Embryonic facial prominence (tissue), 1 donor: ENCODE measurements around the gene ADAMTS12.
"Not testable (repeated sequence)": the region's sequence is repeated elsewhere in the genome, so short reads cannot be mapped to it uniquely, and the experiment has no call there.

Experiments
- DNase-seq: peaks from one replicate; pipeline ENCODE4 v3.0.0-alpha.2; 2016; ENCODE audit errors: extremely low spot score

Gene ADAMTS12, protein sequence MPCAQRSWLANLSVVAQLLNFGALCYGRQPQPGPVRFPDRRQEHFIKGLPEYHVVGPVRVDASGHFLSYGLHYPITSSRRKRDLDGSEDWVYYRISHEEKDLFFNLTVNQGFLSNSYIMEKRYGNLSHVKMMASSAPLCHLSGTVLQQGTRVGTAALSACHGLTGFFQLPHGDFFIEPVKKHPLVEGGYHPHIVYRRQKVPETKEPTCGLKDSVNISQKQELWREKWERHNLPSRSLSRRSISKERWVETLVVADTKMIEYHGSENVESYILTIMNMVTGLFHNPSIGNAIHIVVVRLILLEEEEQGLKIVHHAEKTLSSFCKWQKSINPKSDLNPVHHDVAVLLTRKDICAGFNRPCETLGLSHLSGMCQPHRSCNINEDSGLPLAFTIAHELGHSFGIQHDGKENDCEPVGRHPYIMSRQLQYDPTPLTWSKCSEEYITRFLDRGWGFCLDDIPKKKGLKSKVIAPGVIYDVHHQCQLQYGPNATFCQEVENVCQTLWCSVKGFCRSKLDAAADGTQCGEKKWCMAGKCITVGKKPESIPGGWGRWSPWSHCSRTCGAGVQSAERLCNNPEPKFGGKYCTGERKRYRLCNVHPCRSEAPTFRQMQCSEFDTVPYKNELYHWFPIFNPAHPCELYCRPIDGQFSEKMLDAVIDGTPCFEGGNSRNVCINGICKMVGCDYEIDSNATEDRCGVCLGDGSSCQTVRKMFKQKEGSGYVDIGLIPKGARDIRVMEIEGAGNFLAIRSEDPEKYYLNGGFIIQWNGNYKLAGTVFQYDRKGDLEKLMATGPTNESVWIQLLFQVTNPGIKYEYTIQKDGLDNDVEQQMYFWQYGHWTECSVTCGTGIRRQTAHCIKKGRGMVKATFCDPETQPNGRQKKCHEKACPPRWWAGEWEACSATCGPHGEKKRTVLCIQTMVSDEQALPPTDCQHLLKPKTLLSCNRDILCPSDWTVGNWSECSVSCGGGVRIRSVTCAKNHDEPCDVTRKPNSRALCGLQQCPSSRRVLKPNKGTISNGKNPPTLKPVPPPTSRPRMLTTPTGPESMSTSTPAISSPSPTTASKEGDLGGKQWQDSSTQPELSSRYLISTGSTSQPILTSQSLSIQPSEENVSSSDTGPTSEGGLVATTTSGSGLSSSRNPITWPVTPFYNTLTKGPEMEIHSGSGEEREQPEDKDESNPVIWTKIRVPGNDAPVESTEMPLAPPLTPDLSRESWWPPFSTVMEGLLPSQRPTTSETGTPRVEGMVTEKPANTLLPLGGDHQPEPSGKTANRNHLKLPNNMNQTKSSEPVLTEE (N-terminal part only)

DNA sequence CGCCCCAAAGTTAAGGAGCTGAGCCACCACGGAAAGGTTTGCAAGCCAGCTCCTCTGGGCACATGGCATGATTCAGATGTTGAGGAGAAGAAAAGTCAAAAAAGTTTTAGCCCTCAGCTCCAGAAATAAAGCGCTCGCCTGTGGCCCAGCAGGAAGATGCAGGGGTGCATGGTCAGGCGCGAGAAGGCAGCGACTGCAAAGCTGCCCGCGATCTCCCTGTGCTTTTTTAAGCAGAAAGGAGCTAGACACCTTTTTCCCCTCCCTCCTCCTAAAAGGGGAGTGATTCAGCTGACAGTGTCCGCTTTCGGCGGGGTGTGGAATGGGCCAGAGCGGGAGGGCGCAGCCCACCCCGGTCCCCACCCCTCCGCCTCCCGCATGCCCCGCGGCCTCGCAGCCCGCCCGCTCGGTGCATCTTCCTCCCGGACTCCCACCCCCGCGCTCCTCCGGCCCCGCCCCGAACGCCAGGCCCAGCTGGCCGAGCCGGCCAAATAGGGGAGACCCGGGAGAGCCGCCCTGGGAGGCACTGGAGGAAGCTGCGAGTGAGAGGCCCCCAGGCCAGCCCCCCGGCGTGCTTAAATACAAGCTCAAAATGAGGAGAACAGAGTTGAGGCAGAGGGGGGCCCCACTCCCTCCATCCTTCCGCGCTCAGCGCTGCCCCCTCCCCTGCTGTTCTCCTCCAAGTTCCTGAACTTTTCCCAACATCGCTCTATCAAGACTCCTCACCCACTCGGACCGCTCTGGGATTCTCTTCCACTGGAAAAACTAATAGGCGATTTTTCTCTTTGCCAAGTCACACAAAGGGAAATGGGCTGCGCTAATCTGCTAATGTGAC is at the start of gene ADAMTS12:
Gene ADAMTS12, minus strand, starts transcription at position 203 of the 832 bp plus-strand sequence. Its CDS starts 134 bp downstream, at position 69.
- peak; percentile 18 for DNase-seq

DNA sequence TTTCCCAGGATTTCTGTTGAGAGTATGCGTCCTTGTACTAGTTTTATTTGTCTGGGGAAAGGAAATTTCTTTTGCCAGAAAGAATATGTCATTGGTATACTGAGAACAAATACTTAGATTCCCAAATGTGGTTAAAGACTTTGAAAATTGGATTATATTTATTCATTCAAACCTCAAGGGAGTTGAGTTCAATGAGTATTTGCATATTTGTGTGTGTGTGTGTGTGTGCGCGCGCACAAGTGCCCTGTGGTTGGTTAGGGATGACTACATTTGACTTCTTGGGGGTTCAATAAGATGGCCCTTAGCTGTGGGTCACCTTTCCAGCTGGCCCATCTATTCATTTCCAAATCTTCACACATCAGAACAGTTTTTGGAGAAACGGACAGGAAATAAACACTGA is 49.3 kb upstream of the ADAMTS12 start:
- no peak for DNase-seq

DNA sequence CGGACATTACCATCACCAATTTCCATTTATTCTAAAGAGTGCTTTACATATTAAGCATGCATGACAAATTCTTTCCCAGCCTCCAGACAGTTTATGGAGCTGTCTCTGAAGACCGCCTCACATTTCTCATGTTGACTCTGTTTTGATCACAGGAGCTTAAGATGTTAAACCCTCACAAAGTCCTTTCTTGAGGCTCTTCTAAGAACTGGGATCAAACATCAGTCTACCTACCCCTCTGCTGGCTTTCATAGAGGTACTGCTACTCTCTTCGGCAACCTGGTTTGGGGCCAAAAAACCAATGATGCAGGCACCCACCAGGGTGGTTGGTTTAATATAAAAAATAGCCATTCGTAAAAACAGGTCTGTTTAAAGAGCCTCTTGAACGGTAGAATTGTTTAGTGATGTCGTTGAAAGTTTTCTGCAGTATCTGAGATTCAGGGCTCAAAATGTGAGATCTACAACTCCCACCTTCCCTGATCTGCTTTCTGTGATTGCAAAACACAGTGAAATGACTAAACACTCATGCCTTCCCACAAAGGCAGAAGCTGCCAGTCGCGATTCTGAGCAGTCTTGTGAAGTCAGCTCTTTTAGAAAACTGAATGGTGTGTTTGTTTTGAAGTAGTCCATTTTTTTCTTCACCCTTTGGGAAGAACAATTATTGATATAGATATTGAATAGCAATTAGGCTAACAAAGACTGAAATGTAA is 47.9 kb upstream of the ADAMTS12 start:
- no peak for DNase-seq

DNA sequence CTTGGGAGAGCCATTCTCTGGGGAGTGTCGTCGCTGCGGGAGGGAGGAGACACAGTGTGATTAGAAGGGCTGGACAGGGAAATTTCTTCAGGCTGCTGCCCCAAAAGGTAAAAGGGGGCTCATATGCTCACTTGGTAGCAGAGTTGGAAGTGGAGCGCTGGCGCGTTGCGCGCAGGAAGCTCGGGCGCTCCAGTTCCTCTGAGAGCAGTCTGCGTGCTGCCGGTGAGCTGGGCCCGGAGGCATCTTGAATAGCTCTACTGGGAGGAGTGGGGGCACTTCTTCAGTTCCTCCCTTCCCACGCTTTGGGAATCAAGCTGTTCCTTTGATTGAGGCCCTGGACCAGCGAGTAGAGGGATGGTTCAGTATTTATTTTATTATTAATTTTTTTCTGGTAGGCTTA is 47.1 kb upstream of the ADAMTS12 start:
- no peak for DNase-seq

DNA sequence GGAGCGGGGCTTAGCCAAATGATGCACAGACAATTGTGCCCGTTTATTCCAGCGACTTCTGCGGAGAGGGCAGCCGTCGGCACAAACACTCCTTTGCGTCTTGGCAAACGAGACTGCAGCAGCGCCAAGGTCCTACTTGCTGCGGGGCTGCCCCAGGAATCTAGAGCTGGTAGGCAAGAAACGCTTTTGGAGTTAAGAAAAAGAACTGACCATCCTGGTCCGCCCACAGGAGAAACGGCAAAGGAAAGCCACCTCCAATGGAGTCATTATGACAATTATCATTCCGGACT is 46.7 kb upstream of the ADAMTS12 start:
- no peak for DNase-seq

DNA sequence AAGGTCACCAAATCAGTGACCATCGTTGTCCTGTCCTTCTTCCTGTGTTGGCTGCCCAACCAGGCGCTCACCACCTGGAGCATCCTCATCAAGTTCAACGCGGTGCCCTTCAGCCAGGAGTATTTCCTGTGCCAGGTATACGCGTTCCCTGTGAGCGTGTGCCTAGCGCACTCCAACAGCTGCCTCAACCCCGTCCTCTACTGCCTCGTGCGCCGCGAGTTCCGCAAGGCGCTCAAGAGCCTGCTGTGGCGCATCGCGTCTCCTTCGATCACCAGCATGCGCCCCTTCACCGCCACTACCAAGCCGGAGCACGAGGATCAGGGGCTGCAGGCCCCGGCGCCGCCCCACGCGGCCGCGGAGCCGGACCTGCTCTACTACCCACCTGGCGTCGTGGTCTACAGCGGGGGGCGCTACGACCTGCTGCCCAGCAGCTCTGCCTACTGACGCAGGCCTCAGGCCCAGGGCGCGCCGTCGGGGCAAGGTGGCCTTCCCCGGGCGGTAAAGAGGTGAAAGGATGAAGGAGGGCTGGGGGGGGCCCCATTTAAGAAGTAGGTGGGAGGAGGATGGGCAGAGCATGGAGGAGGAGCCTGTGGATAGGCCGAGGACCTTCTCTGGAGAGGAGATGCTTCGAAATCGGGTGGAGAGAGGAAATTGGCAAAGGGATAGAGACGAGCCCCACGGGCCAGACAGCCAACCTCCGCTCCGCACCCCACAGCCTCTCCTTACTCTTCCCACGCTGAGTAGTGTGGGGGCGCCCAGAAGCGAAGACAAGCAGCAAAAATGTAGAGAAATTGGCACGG is 46.1 kb upstream of the ADAMTS12 start:
- DNase-seq, result no peak

DNA sequence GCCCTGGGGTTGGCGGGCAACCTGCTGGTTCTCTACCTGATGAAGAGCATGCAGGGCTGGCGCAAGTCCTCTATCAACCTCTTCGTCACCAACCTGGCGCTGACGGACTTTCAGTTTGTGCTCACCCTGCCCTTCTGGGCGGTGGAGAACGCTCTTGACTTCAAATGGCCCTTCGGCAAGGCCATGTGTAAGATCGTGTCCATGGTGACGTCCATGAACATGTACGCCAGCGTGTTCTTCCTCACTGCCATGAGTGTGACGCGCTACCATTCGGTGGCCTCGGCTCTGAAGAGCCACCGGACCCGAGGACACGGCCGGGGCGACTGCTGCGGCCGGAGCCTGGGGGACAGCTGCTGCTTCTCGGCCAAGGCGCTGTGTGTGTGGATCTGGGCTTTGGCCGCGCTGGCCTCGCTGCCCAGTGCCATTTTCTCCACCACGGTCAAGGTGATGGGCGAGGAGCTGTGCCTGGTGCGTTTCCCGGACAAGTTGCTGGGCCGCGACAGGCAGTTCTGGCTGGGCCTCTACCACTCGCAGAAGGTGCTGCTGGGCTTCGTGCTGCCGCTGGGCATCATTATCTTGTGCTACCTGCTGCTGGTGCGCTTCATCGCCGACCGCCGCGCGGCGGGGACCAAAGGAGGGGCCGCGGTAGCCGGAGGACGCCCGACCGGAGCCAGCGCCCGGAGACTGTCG is 45.4 kb upstream of the ADAMTS12 start:
- no peak for DNase-seq

DNA sequence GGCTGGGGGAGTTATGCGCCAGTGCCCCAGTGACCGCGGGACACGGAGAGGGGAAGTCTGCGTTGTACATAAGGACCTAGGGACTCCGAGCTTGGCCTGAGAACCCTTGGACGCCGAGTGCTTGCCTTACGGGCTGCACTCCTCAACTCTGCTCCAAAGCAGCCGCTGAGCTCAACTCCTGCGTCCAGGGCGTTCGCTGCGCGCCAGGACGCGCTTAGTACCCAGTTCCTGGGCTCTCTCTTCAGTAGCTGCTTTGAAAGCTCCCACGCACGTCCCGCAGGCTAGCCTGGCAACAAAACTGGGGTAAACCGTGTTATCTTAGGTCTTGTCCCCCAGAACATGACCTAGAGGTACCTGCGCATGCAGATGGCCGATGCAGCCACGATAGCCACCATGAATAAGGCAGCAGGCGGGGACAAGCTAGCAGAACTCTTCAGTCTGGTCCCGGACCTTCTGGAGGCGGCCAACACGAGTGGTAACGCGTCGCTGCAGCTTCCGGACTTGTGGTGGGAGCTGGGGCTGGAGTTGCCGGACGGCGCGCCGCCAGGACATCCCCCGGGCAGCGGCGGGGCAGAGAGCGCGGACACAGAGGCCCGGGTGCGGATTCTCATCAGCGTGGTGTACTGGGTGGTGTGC is 44.7 kb upstream of the ADAMTS12 start, which contains the start of gene RXFP3:
Gene RXFP3, plus strand, starts transcription at position 6 of the 636 bp plus-strand sequence. Its CDS starts 355 bp downstream, at position 361.
- no peak for DNase-seq

DNA sequence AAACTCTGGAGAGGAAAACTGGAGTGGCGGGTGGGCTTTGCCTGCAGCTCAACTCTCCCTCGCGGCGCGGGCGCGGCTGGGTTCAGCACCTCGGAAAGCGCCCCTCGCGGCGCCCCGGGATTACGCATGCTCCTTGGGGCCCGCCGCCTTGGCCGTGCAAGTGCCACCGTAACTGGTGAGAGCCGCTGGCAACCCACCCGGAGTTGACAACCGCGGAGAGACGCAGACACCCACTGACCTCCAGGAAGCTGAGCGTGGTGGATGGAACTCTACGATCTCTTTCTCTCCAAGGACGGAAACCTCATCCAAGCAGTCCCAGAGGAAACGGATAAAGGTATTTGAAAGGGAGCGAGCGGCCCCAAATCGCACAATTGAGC is 44.2 kb upstream of the ADAMTS12 start:
- DNase-seq, result peak; percentile 12

DNA sequence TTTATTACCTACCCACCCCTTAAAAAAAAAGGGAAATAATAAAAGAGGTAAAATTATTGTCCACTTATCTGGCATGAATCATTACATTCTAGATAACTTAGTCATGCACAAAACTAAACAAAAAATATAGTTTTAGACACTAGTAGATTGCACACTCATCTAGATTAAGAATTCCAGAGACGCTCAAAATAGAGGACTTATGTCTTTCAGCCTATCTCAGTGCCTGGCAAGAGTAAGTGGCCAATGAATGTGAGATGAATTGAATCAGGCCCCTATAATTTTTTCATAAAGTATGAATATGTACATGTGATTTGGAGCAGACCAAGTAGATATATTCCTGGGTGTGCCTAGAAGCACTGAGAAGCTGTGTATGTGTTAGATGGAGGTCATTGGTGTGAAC is 42.4 kb upstream of the ADAMTS12 start:
- DNase-seq, result no peak

DNA sequence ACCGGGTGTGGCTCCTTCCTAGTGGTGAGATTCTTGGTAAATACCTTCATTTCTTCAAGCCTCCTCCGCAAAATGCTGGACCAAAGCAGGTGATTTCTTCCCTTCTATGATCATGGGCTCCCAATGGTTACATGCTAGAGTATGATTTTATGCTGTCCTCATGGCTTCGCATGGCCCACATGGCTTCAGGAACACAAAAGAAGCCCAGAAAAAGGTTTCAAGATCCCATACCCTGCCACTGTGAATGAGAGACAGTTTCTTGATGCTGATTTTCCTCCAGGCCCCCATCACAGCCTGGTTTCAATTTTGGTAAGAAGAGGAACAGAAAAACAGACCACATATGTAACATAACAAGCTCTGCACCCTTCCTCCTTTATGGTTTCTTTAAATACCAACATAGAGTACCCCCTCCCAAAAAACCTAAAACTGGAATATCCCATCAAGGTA is 42.0 kb upstream of the ADAMTS12 start:
- DNase-seq, result no peak

DNA sequence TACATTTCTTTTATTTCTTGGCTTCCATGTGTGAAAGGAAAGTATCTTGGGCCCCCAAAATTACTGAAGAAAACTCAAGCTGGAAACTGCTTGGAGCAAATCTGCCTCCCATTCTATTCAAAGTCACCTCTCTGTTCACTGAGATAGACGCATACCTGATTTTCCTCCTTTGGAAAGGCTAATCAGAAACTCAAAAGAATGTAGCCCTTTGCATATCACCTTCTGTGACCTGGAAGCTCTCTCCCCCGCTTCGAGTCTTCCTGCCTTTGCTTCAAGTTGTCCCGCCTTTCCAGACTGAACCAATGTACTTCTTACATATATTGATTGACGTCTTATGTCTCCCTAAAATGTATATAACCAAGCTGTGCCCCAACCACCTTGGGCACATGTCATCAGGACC is 39.3 kb upstream of the ADAMTS12 start:
- DNase-seq, result no peak

DNA sequence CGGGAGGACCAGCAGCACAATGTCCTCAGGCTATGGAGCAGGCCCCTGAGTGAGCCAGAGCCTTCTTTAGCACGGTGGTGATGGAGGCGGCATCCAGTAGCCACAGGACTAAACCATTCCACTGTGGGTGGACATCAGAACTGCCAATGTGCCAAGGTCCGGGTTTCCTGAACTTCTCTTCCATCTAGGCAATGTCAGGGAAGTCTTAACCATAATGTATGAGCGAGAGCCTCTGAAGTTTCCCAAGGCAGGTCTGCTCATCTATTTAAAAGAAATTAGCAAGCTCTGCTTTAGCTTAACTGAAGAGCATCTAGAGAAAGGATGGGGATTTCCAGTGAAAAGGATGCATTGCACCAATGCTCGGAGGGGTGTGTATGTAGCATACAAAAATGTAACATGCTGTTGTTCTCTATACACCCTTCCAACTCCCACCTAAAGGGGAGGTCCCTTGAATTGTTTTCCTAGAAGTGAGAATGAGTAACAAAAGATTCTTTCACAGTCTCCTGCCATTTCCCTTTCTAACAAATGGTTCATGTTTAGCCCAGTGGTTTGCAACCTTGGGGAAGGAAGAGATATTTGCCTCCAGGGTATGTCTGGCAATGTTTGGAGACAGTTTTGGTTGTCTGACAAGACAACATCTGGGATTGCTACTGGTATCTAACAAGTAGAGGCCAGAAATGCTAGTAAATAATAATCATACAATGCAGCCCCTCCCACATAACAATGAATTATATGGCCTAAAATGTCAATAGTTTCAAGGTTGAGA is 38.3 kb upstream of the ADAMTS12 start:
- no peak for DNase-seq

DNA sequence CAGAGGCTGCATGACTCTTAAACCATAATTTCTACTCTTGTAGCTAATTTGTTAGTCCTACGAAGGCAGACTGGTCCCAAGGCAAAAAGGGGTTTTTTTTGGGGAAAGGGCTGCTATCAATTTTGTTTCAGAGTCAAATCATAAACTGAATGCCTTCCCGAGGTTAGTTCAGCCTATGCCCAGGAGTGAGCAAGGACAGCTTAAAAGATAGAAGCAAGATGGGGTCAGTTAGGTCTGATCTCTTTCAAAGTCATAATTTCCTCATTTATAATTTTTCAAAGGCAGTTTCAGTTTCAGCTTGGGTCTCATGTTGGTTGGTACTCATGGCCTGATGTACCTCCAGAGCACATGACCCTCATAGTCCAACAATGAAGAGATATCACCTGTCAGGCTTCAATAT is 36.5 kb upstream of the ADAMTS12 start:
- DNase-seq, result no peak

DNA sequence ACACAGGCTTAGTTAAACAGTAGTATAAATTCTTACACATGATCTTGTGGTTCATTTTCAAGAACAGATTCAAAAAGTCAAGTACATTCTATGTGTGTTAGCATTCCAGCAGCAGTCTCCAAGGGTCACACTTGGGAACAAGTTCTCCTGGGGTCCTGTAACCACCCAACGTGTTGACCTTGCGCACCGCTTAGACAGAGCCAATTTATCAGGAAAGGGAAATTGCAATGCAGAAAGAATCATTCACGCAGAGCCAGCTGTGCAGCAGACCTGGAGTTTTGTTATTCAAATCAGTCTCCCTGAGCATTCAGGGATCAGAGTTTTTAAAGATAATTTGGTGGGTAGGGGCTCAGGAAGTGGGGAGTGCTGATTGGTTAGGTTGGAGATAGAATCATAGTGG is 35.9 kb upstream of the ADAMTS12 start:
- no peak for DNase-seq

DNA sequence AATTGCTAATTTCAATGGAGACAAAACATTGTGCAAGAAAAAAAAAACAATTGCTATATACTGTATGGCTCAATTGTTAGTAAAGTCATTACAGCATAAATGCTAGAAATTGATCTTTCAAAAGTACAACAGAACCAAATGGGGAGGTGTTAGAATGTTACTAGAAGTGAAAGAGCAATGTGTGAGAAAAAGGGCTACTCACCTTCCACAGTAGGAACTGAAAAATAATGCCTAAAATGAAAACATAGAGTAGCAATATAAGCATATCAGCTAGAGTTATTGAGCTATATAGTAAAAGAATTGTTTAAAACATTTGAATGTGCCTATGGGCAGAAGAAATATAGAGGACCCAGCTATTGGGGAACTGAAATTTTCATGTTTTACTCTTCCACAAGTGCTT is 33.5 kb upstream of the ADAMTS12 start:
- DNase-seq, result no peak

DNA sequence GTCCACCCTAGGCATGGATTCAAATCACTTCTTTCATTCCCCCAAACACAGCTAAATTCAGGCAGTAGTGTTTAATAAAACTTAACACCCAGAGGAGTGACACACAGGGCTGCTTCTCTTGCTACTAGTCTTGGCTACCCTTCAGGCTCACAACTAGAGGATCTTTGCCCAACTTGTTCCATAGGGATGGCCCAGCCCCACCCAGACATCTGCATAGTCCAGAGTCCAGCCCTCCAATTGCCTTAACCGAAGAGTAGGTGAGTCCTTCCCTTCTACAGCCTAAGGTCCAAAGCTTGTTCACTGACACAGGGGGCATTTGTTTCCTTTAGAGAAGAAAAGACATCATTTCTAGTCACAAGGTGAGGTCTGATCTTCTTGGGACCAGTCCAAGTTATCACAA is 29.2 kb upstream of the ADAMTS12 start:
- no peak for DNase-seq

DNA sequence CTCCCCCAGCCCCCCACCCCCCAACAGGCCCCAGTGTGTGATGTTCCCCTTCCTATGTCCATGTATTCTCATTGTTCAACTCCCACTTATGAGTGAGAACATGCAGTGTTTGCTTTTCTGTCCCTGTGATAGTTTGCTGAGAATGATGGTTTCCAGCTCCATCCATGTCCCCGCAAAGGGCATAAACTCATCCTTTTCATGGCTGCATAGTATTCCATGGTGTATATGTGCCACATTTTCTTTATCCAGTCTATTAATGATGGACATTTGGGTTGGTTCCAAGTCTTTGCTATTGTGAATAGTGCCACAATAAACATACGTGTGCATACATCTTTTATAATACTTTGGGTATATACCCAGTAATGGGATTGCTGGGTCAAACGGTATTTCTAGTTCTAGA is 23.1 kb upstream of the ADAMTS12 start:
- DNase-seq, result not testable (repeated sequence)
